Fibroblast of lung (primary cell): ENCODE results near the gene DUSP16. TPM values are rescaled to one million over a fixed set of nuclear protein-coding genes. Genes with fewer than 3 reads are reported as not detected.
A peak's percentile ranks its signal among the peaks of the same experiment; 100 is the strongest.

Experiments used
- DNase-seq, 2 donors: peaks; one replicate each; pipeline versions ENCODE4 v3.0.0 to v3.0.0-alpha.2; 2010; ENCODE audit warnings: low read depth in 2 of 2
- H2AFZ ChIP-seq: 2 replicates; pipeline ENCODE4 v1.5.1; 2012; ENCODE audit warnings: low read length, control low read depth, inconsistent platforms
- H3K27ac ChIP-seq: 2 replicates; pipeline ENCODE4 v1.5.1; 2011; ENCODE audit warnings: low read length, control low read depth; ENCODE audit not compliant: insufficient read depth
- H3K27me3 ChIP-seq: 2 replicates; pipeline ENCODE4 v1.5.1; 2011; ENCODE audit warnings: mild to moderate bottlenecking, low read length; ENCODE audit not compliant: control insufficient read depth, insufficient read depth
- H3K36me3 ChIP-seq: 2 replicates; pipeline ENCODE4 v1.5.1; 2011; ENCODE audit warnings: low read length; ENCODE audit not compliant: control insufficient read depth, insufficient read depth
- H3K4me1 ChIP-seq: 2 replicates; pipeline ENCODE4 v1.5.1; 2011; ENCODE audit warnings: low read length; ENCODE audit not compliant: control insufficient read depth, insufficient read depth; ENCODE audit errors: extremely low read depth
- H3K4me2 ChIP-seq: 2 replicates; pipeline ENCODE4 v1.5.1; 2011; ENCODE audit warnings: low read length, control low read depth; ENCODE audit not compliant: insufficient read depth; ENCODE audit errors: extremely low read depth
- H3K4me3 ChIP-seq, 4 experiments: fragments of 200-600 bp in 1 of 4; sonication (generic) in 1 of 4; replicated peaks in 1 of 4; 2 replicates each; pipeline ENCODE4 v1.5.1; 2011 to 2016; ENCODE audit warnings: low read length in 4 of 4, low read depth in 3 of 4, mild to moderate bottlenecking in 3 of 4, control low read depth in 2 of 4, inconsistent platforms in 1 of 4, mixed read lengths in 1 of 4; ENCODE audit not compliant: insufficient read depth in 1 of 4; ENCODE audit errors: control extremely low read depth in 1 of 4
- H3K79me2 ChIP-seq: 2 replicates; pipeline ENCODE4 v1.5.1; 2012; ENCODE audit warnings: mild to moderate bottlenecking, low read length, inconsistent platforms; ENCODE audit not compliant: control insufficient read depth, insufficient read depth
- H3K9ac ChIP-seq: 2 replicates; pipeline ENCODE4 v1.5.1; 2011; ENCODE audit warnings: mild to moderate bottlenecking, low read length, control low read depth; ENCODE audit not compliant: insufficient read depth
- H3K9me3 ChIP-seq: 2 replicates; pipeline ENCODE4 v1.5.1; 2012; ENCODE audit warnings: low read depth, low read length; ENCODE audit not compliant: control insufficient read depth, insufficient read depth
- H4K20me1 ChIP-seq: 2 replicates; pipeline ENCODE4 v1.5.1; 2011; ENCODE audit warnings: low read length; ENCODE audit not compliant: control insufficient read depth, insufficient read depth; ENCODE audit errors: extremely low read depth
- EZH2 ChIP-seq: IDR thresholded peaks from 2 replicates; pipeline ENCODE4 v1.5.1; 2012; ENCODE audit warnings: low read length, control low read depth, mild to moderate bottlenecking; ENCODE audit errors: missing control alignments
- polyA plus RNA-seq, 2 donors: library from polyadenylated mRNA; depleted of rRNA in 1 of 2; stranded (reverse) in 1 of 2; unstranded in 1 of 2; fragments of >200 nt; gene quantifications; 2 replicates each; pipeline ENCODE4 v1.2.1, GENCODE V29; 2011 to 2012; ENCODE audit warnings: missing spikeins in 1 of 2
- total RNA-seq: library from RNA; depleted of rRNA; stranded (reverse); fragments of >200 nt; gene quantifications from 2 replicates; pipeline ENCODE4 v1.2.1, GENCODE V29; 2014
- TF ChIP-seq, protein P1 (sequence below), 2 donors: IDR thresholded peaks in 1 of 2; conservative IDR thresholded peaks in 1 of 2; 1 replicate in 1 of 2; 2 replicates in 1 of 2; pipeline ENCODE4 v1.5.1; 2011 to 2012; ENCODE audit warnings: low read length in 2 of 2, control low read depth in 1 of 2, inconsistent platforms in 1 of 2, low read depth in 1 of 2, mild to moderate bottlenecking in 1 of 2

The DUSP16 gene
- total and polyA plus RNA-seq, 2 donors (not counting 1 experiment from before 2014, with no cell fraction given), result 9.4 to 15.2 TPM

- H3K79me2 ChIP-seq, result no peaks in the 10 kb centered on the region
- no peaks in the 10 kb centered on the region for H3K36me3 ChIP-seq
- TF ChIP-seq EZH2, result no peak
- TF ChIP-seq, protein P1, sequence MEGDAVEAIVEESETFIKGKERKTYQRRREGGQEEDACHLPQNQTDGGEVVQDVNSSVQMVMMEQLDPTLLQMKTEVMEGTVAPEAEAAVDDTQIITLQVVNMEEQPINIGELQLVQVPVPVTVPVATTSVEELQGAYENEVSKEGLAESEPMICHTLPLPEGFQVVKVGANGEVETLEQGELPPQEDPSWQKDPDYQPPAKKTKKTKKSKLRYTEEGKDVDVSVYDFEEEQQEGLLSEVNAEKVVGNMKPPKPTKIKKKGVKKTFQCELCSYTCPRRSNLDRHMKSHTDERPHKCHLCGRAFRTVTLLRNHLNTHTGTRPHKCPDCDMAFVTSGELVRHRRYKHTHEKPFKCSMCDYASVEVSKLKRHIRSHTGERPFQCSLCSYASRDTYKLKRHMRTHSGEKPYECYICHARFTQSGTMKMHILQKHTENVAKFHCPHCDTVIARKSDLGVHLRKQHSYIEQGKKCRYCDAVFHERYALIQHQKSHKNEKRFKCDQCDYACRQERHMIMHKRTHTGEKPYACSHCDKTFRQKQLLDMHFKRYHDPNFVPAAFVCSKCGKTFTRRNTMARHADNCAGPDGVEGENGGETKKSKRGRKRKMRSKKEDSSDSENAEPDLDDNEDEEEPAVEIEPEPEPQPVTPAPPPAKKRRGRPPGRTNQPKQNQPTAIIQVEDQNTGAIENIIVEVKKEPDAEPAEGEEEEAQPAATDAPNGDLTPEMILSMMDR (conservative IDR thresholded peaks at IDR 0.05 in 1 of 2, IDR thresholded peaks at IDR 0.05 in 1 of 2; ENCODE audit: low read depth in 1 of 2, low read length in 2 of 2), result no peak
- H3K4me3 ChIP-seq, result no peak overlapping the region
- DNase-seq, result peak in 1 of 2 donors; percentile 68
- H3K4me2 ChIP-seq, result no peak overlapping the region
- H4K20me1 ChIP-seq, result peaks cover 2% of the 10 kb centered on the region
- H3K9me3 ChIP-seq, result no peaks in the 10 kb centered on the region
- no peaks in the 10 kb centered on the region for H3K4me1 ChIP-seq
- no peak overlapping the region for H2AFZ ChIP-seq
- H3K27me3 ChIP-seq, result no peaks in the 10 kb centered on the region
- H3K27ac ChIP-seq, result no peak overlapping the region
- no peak overlapping the region for H3K9ac ChIP-seq
Observed at GRCh38 chr12:12495536-12495935, 67.1 kb downstream of the DUSP16 start.

- no peak for DNase-seq
- Histone ChIP-seq H3K4me2 (no peak overlapping the region), H3K27me3 (no peaks in the 10 kb centered on the region), H3K36me3 (no peaks in the 10 kb centered on the region), H3K9ac (no peak overlapping the region), H3K79me2 (no peaks in the 10 kb centered on the region), H3K27ac (no peak overlapping the region), H3K4me3 (no peak overlapping the region), H3K9me3 (no peaks in the 10 kb centered on the region), H4K20me1 (peaks cover 2% of the 10 kb centered on the region), H2AFZ (no peak overlapping the region), H3K4me1 (no peaks in the 10 kb centered on the region)
- TF ChIP-seq EZH2, result no peak
- TF ChIP-seq, protein P1 (conservative IDR thresholded peaks at IDR 0.05 in 1 of 2, IDR thresholded peaks at IDR 0.05 in 1 of 2; ENCODE audit: low read depth in 1 of 2, low read length in 2 of 2), result no peak
Observed at GRCh38 chr12:12492547-12492946, 70.1 kb downstream of the DUSP16 start.

DNA sequence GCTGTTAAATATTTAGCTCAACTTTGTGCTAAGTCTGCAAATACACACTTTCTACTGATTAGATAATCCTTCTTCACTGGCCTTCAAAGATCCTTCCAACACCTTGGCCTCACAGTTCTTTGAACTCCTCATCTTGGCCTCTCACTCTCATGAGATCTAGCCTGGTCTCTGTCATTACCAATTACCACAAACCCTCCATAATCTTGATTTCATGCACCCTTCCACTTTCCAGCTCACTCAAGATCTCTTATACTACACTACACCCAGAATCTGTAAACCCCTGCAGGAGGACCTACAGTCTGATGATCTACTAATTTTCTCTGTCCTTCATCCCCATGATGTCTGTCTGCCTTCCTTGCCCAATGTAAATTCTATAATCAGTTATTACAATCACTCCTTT lies 71.1 kb downstream of the DUSP16 start:
- Histone ChIP-seq H3K27me3 (no peaks in the 10 kb centered on the region), H3K4me2 (no peak overlapping the region), H3K9ac (no peak overlapping the region), H3K4me1 (no peaks in the 10 kb centered on the region), H3K79me2 (no peaks in the 10 kb centered on the region), H3K9me3 (no peaks in the 10 kb centered on the region), H3K4me3 (no peak overlapping the region), H3K36me3 (no peaks in the 10 kb centered on the region), H2AFZ (no peak overlapping the region), H4K20me1 (peaks cover 2% of the 10 kb centered on the region), H3K27ac (no peak overlapping the region)
- TF ChIP-seq, protein P1 (conservative IDR thresholded peaks at IDR 0.05 in 1 of 2, IDR thresholded peaks at IDR 0.05 in 1 of 2; ENCODE audit: low read depth in 1 of 2, low read length in 2 of 2), result no peak
- no peak for TF ChIP-seq EZH2
- DNase-seq, result no peak
